ENCODE data around the gene TENM4.

The TENM4 gene

GRCh38 chr11:79439410-79439885, 1.4 kb downstream of the TENM4 start:
- TF ChIP-seq, protein P1, sequence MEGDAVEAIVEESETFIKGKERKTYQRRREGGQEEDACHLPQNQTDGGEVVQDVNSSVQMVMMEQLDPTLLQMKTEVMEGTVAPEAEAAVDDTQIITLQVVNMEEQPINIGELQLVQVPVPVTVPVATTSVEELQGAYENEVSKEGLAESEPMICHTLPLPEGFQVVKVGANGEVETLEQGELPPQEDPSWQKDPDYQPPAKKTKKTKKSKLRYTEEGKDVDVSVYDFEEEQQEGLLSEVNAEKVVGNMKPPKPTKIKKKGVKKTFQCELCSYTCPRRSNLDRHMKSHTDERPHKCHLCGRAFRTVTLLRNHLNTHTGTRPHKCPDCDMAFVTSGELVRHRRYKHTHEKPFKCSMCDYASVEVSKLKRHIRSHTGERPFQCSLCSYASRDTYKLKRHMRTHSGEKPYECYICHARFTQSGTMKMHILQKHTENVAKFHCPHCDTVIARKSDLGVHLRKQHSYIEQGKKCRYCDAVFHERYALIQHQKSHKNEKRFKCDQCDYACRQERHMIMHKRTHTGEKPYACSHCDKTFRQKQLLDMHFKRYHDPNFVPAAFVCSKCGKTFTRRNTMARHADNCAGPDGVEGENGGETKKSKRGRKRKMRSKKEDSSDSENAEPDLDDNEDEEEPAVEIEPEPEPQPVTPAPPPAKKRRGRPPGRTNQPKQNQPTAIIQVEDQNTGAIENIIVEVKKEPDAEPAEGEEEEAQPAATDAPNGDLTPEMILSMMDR (IDR thresholded peaks at IDR 0.05; ENCODE audit: low read depth, low read length, missing control alignments): no peak
- in situ Hi-C loops (cut with HindIII; ENCODE audit: low pct_ligation_motif_present, low sequenced_read_pairs): no loop called here
- Histone ChIP-seq H3K36me3 (replicated peaks) (no peaks in the 10 kb centered on the region), H3K4me3 (ENCODE audit: low read depth, low read length) (peak overlapping the region; percentile 77), H3K27me3 (replicated peaks) (peaks cover 37% of the 10 kb centered on the region), H3K27ac (no peak overlapping the region)
- DNase-seq: no peak

DNA sequence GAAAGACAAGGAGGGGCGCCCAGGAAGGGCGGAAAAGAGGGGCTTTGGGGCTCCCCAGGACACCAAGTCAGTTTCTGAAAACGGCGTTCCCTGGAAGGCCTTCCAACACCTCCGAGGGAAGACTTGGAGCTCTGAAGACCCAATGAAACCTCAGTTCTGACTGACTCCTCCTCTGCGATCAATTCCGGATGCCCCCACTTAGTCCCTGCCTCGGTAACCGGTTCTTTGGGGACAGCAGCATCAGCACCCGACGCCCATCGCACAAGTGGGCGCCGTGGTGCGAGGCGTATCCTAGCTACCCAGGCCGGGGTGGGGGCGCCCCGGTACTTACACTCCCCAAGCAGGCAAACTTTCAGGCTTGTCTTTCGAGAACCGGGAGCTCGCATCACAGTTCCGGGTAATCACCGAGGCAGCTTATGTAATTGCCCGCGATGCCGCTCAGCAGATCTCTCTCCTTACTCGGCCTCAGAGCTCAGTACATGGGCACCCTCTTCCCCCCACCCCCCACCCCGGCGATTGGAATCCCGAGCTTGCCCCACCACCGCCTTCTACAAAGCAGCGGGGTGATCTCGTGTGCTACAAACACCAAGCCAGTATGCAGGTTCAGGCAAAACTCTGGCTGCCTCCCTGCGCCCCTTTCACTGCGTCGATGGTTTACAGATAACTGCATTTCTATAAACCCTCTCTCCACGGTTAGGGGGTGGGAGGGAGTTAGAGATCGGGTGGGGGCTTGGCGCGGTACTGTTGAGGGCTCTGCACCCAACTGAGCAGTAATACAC, 2.0 kb downstream of the TENM4 start:
- no peaks in the 10 kb centered on the region for H3K36me3 ChIP-seq (replicated peaks)
- H3K4me3 ChIP-seq (ENCODE audit: low read depth, low read length): peak overlapping the region; percentile 77
- H3K27ac ChIP-seq: no peak overlapping the region
- DNase-seq: no peak
- H3K27me3 ChIP-seq (replicated peaks): peaks cover 34% of the 10 kb centered on the region
- in situ Hi-C loops (cut with HindIII; ENCODE audit: low pct_ligation_motif_present, low sequenced_read_pairs): no loop called here
- TF ChIP-seq, protein P1 (IDR thresholded peaks at IDR 0.05; ENCODE audit: low read depth, low read length, missing control alignments): no peak

GRCh38 chr11:79437981-79438630, 2.7 kb downstream of the TENM4 start:
- TF ChIP-seq, protein P1 (IDR thresholded peaks at IDR 0.05; ENCODE audit: low read depth, low read length, missing control alignments): no peak
- peak overlapping the region; percentile 77 for H3K4me3 ChIP-seq (ENCODE audit: low read depth, low read length)

GRCh38 chr11:79437278-79437980, 3.4 kb downstream of the TENM4 start:
- in situ Hi-C loops (cut with HindIII; ENCODE audit: low pct_ligation_motif_present, low sequenced_read_pairs): no loop called here
- TF ChIP-seq, protein P1 (IDR thresholded peaks at IDR 0.05; ENCODE audit: low read depth, low read length, missing control alignments): no peak
- no peak for DNase-seq
- Histone ChIP-seq H3K27me3 (replicated peaks) (peaks cover 28% of the 10 kb centered on the region), H3K27ac (no peak overlapping the region), H3K36me3 (replicated peaks) (no peaks in the 10 kb centered on the region), H3K4me3 (ENCODE audit: low read depth, low read length) (peak overlapping the region; percentile 77)

More at GRCh38 chr11:79437981-79438630, 2.7 kb downstream of the TENM4 start:
- no peak overlapping the region for H3K27ac ChIP-seq
- peaks cover 30% of the 10 kb centered on the region for H3K27me3 ChIP-seq (replicated peaks)
- no peaks in the 10 kb centered on the region for H3K36me3 ChIP-seq (replicated peaks)
- in situ Hi-C loops (cut with HindIII; ENCODE audit: low pct_ligation_motif_present, low sequenced_read_pairs): no loop called here
- no peak for DNase-seq

DNA sequence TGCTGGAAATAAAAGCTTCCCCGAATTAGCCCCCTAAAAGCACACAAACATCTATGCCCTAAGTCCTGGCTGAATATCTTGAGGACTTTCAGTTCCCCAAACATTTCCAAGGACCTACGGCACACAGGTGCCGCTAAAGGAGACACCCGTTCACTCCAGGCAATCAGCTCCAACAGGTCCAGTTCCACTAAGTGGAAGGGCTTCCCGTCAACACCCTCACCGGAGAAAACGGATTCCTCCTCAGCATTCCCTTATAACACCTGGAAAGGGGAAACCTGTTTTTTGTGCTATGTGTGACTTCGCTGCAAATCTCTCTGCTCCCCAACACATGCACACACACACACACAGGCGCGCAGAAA, 3.9 kb downstream of the TENM4 start:
- TF ChIP-seq, protein P1 (IDR thresholded peaks at IDR 0.05; ENCODE audit: low read depth, low read length, missing control alignments): no peak
- DNase-seq: no peak
- Histone ChIP-seq H3K27ac (no peak overlapping the region), H3K27me3 (replicated peaks) (peaks cover 27% of the 10 kb centered on the region), H3K4me3 (ENCODE audit: low read depth, low read length) (peak overlapping the region; percentile 77), H3K36me3 (replicated peaks) (no peaks in the 10 kb centered on the region)
- in situ Hi-C loops (cut with HindIII; ENCODE audit: low pct_ligation_motif_present, low sequenced_read_pairs): no loop called here

Measured in brain microvascular endothelial cell (primary cell).